Putamen (tissue), 1 donor: Measurements from ENCODE around the gene MAPK8.

Experiments
- DNase-seq: peaks from one replicate; pipeline ENCODE4 v3.0.0-alpha.2; 2016; ENCODE audit warnings: low spot score

The MAPK8 gene

DNA sequence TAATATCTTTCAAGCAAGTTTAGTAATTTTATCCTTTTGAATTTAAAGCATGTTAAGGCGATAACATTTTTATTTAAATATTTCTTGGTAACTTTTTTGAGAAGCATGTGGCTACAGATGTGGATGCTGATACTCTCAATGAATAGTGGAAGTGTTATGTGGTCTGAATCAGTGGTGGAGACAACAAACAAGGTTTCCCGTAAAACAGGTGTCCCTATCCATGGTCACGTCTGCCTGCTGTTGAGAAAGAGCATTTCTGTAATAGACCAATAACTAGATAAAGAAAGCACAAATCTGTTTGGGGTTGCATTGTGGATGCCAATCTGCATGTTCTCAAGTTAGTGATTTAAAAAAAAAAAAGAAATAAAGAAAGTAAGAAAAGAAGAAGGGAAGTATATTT lies 13.9 kb upstream of the MAPK8 start:
- DNase-seq: no peak

- DNase-seq: no peak
Observed at GRCh38 chr10:48294431-48294830, 12.0 kb upstream of the MAPK8 start.

DNA sequence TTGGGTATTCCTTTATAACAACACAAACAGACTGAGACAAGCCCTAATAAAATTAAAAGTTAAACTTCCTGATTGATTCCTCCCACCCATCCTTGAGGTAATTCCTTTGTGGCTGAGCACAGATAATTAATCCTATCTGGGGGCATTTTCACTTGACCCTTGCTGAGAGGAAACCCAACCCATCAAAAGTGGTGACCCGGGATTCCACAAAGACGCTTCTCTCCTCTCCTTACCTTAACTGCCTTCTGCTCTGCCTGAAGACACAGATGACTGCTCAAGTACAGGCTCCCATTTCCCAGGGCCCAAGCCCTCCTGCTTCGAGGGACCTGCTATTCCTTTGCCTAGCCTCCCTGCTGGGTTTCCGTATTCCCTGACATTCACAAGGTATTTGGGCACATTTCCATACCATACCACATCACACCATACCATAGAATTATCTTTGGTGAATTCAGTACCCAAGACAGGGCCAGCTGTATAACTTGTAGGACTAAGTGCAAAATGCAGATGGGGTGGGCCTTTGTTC lies 9.8 kb upstream of the MAPK8 start:
- no peak for DNase-seq

GRCh38 chr10:48299066-48299465 lies 7.4 kb upstream of the MAPK8 start:
- no peak for DNase-seq

GRCh38 chr10:48299692-48300091 lies 6.8 kb upstream of the MAPK8 start:
- no peak for DNase-seq

- DNase-seq: no peak
Observed at GRCh38 chr10:48300556-48300955, 5.9 kb upstream of the MAPK8 start.

DNA sequence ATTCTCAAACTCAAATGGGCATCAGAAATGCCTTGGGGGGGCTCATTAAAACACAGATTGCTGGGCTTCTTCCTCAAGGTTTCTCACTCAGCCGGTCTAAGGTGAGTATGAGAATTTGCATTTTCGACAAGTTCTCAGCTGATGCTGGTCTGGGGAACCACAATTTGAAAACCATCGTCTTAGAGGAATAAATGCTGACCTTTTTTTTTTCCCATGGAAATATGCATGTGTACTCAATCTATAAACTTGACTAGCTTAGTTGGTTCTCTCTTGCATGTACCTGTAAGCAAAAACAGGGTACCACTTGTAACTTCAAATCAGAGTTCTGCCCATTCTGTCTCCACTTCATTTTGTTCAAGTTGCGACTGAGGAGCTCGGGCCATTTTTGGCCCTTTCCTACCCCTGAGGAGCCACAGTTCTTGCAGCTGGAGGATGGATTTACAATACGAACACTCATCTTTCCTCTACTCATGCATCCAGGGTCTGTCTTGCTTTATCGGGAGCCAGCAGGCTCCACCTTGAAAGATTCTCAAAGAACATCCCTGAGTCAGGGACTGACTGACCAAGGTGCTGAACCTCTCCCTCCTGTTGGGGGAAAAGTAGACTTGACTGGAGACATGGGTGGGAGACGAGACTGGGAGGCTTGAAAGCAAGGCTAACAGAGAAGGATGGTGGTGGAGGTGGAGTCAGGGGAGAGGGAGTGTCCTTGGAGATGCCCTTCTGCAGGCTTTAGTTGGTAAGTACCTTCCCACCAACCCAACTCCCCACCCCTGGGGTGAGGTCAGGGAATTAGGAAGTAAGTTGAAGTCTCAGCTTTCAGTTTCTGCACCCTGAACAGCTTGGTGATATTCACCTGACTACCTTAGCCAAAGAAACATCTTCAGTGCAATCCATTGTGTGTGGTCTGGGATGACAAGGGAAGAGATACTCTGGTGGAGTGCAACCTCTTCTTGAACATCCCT lies 3.7 kb upstream of the MAPK8 start:
- DNase-seq: no peak

- peak; percentile 24 for DNase-seq
Observed at GRCh38 chr10:48305905-48306264, 592 bp upstream of the MAPK8 start.

GRCh38 chr10:48306870-48307710 lies 613 bp downstream of the MAPK8 start:
- peak; percentile 43 for DNase-seq

DNA sequence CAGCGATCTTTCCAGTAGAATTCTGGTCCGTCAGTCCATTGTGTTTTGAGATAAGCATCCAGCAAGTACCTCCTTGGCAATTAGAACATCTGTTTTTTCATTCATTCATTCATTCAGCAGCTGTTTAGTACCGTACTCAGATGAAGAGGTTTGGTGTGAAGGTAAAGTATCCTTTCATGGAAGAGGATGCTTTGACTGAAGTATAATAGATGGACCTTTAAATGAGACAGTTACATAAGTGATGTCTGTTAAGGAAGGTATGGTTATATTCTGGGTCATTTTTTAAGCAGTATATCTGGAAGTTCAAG lies 1.2 kb downstream of the MAPK8 start:
- no peak for DNase-seq

GRCh38 chr10:48309711-48310226 lies 3.3 kb downstream of the MAPK8 start:
- DNase-seq: no peak

DNA sequence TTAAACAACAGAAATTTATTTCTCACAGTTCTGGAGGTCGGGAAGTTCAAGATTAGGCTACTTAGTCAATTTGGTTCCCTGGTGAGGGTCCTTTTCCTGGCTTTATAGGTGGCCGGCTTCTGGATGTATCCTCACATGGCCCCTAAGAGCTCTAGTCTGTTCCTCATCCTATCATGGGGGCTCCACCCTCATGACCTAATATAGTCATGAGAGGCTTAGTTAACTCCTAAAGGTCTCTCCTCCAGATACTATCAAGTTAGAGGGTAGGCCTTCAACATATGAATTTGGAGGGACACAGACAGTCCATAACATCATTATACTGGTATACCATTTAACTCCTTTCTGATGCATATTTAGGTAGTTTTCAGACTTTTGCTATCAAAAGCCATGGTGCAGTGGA lies 7.6 kb downstream of the MAPK8 start:
- no peak for DNase-seq

GRCh38 chr10:48316236-48316635 lies 9.8 kb downstream of the MAPK8 start:
- no peak for DNase-seq

GRCh38 chr10:48317321-48317990 lies 11.0 kb downstream of the MAPK8 start:
- DNase-seq: no peak

- DNase-seq: no peak
Observed at GRCh38 chr10:48322017-48322416, 15.5 kb downstream of the MAPK8 start.

DNA sequence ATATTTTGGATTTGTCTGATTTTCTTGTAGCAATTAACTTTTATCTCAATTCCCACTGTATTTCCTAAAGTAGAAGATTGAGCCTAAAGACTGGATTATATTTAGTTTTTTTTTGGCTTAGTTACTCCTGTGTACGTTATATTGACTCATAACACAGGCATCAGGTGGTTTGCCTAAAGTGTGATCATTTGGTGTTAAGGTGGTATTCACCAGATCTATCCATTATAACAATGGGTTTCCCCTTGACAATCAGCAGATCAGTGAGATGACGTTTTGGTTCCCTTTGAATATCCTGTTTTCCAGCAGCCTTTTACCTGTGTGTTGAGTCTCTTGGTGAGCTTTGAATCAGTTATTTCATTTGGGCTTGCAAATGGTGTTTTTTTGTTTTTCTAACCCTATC lies 18.1 kb downstream of the MAPK8 start:
- no peak for DNase-seq

DNA sequence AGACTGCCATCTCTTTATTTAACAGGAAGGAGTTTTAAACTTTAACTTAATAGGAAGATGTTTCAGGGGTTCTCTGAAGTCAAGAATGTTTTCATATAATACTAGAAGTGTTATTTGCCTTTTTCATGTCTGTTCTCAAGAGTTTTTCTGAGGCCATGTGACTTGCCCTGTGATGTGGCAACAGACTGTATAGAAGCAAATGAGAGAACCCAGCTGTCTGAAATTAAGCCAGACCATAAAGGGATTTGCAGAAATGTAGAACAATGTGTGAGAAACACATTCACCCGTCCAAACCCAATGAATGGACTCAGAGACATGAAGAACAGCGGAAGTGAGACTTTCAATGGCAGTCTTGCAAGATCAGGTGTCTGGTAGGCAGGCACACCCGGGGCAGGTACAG lies 23.8 kb downstream of the MAPK8 start:
- no peak for DNase-seq

GRCh38 chr10:48331436-48331835 lies 25.0 kb downstream of the MAPK8 start:
- DNase-seq: no peak

DNA sequence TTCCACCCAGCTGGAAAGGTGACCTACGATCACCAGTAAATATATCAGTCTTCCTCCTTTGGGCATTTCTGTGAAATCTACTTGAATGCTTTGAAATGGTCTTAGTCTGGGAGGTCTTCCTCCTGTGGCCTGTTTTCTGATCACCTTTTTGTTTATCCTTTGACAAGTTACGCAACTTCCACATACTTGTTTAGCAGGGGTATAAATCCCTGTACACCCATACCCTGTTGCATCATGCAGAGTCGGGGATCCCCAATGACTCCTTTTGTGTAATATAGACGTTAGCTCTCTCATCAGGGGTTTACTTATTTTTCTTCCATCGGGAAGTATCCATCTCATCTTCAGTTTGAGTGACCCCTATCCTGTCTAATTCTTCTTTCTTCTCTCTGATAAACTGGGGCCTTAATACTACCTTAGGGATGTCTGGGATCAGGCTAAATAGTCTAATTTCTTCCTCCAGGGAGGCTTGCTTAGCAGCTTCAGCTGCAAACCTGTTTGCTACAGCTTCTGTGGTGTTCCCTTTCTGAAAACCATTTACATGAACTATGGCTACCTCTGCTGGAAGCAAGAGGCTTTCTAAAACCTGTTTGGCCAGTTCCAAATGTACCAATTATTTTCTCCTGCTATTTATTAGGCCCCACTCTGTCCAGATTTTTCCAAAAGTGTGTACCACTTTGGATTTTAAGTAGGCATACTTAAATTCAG lies 25.8 kb downstream of the MAPK8 start:
- no peak for DNase-seq

DNA sequence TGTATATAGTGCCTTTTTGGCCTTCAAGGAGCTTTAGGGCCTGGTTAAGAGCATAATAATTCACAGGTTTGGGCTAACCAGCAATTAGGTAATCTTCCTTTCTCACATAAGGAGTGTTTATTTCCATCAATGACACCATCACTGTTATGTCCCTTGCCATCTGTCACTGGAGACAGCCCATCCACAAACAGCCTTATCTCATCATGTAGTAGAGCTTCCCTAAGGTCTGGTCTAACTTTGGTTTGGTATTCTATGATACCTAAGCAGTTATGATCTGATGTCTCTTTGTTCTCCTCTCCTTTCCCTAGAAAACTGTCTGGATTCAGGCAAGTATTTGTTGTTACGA lies 26.4 kb downstream of the MAPK8 start:
- DNase-seq: no peak

GRCh38 chr10:48333856-48334255 lies 27.4 kb downstream of the MAPK8 start:
- DNase-seq: no peak

GRCh38 chr10:48335788-48336187 lies 29.3 kb downstream of the MAPK8 start:
- no peak for DNase-seq
